ENCODE results near the gene GPX7.

GPX7 gene

DNA sequence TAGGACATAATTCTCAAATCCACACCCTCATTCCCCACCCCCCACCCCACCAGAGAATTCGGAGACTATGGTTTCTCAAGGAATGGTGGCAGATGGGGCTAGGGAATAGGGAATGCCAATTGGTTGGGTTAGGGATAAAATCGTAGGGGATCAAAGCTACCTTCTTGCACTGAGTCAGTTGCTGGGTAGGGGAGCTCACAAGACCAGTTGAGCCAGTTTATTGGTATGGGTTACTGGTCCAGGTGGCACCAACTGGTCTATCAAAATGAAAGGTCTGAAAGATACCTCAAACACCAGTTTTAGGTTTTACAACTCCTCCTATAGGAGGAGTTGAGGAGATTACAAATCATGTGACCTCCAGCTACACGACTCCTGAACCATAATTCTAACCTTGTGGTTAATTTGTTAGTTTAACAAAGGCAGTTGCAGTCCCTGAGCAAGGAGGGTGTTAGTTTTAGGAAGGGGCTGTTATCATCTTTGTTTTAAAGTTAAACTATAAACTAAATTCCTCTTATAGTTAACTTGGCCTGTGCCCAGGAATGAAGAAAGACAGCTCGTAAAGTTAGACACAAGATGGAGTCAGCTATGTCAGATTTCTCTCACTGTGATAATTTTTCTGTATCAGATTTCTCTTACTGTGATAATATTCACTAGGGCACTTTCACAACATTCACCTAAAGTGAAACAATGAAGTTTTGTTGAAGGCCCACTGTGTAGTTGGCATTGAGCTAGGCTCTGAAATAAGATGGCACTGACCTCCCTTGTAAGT, 33.3 kb downstream of the GPX7 start:
- FAIRE-seq = no peak
- DNase-seq (ENCODE audit: insufficient read length, low spot score) = no peak
- TF ChIP-seq, protein P1, sequence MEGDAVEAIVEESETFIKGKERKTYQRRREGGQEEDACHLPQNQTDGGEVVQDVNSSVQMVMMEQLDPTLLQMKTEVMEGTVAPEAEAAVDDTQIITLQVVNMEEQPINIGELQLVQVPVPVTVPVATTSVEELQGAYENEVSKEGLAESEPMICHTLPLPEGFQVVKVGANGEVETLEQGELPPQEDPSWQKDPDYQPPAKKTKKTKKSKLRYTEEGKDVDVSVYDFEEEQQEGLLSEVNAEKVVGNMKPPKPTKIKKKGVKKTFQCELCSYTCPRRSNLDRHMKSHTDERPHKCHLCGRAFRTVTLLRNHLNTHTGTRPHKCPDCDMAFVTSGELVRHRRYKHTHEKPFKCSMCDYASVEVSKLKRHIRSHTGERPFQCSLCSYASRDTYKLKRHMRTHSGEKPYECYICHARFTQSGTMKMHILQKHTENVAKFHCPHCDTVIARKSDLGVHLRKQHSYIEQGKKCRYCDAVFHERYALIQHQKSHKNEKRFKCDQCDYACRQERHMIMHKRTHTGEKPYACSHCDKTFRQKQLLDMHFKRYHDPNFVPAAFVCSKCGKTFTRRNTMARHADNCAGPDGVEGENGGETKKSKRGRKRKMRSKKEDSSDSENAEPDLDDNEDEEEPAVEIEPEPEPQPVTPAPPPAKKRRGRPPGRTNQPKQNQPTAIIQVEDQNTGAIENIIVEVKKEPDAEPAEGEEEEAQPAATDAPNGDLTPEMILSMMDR (IDR thresholded peaks at IDR 0.05; ENCODE audit: insufficient read depth, missing control alignments) = no peak

DNA sequence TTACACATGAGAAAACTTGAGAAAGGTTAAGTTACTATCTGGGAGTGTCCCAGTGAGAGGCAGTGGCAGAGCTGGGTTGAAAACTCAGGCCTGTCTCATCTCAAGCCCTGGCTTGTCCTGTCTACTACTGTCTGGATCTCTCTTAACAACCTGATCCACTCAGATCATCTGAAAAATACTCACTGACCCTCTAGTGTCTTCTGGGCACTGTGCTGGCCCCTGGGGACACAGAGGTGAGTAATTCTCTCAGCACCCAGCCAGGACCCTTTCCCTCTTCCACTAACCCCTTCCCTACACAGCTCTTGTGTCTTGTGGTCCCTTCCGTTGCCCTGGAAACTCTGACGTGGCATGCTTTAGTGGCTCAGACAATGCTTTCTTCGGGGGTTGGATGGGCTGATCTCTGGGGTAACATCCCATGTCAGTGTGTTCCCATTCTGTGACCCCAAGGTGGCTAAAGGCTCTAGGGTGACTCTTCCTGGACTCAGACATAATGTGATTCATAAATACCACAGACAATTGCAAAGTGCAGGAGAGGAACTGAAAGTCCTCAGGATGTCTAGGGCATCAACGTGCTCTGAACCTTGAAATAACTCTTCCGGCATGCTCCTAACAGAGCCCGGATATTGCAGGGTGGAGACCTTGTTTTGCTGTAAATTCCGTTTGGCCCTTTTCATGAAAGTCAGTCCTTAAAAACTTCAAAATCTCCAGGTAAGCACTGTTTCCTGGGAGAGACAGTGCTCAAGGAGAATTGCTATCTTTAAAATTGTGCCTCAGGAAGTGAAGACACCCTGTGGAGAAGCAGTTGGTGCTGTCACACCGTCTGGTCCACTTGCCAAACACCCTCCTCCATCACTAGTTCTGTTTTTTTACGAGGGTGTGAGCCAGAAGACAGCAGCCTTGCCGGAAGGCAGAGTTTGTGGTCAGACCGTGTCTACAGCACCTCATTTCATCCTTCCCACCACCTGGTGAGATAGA, 34.8 kb downstream of the GPX7 start:
- TF ChIP-seq, protein P1 (IDR thresholded peaks at IDR 0.05; ENCODE audit: insufficient read depth, missing control alignments) = no peak
- DNase-seq (ENCODE audit: insufficient read length, low spot score) (no peak), FAIRE-seq (no peak)

DNA sequence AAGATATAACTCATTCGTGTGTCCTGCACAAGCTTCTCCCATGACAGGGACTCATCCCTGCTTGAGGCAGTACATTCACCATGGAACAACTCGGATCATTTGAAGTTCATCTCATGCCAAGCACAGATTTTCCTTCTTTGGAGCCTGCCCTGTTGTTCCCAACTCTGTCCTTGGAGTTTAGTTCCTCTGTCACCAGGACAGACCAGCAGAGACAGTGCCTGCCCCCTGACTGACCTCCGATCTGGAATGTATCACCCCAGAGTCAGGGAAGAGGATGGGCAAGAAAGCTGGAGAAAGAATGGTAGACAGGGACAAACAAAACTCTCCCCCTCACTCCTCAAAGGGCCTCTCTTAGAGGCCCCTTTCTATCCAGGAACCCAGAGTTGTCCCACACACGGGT, 35.8 kb downstream of the GPX7 start:
- DNase-seq (ENCODE audit: insufficient read length, low spot score) (no peak), FAIRE-seq (no peak)
- TF ChIP-seq, protein P1 (IDR thresholded peaks at IDR 0.05; ENCODE audit: insufficient read depth, missing control alignments) = no peak

DNA sequence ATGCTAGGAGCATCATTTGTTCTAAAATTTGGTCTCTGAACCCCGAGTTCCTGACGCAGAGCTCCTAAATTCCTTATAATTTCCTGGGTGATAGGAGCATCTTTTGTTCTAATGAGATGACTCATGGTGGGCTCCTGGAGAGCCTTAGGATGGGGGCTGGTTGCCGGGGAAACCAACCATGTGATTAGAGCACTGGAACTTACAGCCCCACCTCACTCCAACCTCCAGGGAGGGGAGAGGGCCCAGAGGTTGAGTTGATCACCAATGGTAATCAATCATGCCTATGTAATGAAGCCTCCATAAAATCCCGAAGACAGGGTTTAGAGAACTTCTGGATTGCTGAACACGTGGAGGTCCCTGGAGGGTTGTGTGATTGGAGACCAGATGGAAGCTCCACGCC, 38.5 kb downstream of the GPX7 start:
- FAIRE-seq (no peak), DNase-seq (ENCODE audit: insufficient read length, low spot score) (no peak)
- TF ChIP-seq, protein P1 (IDR thresholded peaks at IDR 0.05; ENCODE audit: insufficient read depth, missing control alignments) = no peak

DNA sequence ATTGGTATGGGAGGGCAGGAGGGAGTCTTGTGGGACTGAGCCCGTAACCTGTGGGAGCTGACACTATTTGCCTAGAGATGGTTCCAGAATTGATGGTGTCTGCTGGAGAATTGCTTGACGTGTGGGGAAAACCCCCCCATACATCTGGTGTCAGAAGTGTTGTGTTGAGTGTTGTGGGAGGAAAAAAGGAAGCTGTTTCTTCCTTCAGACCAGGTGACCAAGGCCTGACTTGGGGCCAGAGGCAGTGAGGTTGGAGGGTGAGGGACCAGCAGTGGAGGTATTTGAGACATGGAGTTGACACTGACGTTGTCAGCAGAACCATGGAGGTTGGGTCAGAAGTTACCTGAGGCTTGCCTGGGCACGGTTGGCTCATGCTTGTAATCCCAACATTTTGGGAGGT, 39.1 kb downstream of the GPX7 start:
- TF ChIP-seq, protein P1 (IDR thresholded peaks at IDR 0.05; ENCODE audit: insufficient read depth, missing control alignments) = no peak
- DNase-seq (ENCODE audit: insufficient read length, low spot score) (no peak), FAIRE-seq (no peak)

DNA sequence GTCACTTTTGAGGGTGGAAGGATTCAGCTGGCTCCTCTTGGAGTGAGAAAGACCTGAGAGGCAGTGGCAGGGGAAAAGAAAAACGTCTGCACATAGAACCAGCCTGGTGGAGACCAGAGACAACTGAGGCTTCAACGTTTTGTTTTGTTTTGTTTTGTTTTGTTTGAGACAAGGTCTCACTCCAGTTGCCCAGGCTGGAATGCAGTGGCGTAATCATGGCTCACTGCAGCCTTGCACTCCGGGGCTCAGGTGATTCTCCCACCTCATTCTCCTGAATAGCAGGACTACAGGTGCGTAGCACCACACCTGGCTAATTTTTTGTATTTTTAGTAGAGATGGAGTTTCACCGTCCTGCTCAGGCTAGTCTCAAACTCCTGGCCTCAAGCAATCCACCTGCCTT, 43.1 kb downstream of the GPX7 start:
- DNase-seq (ENCODE audit: insufficient read length, low spot score) = no peak
- no peak for FAIRE-seq

More for the DNA sequence above, 43.1 kb downstream of the GPX7 start:
- TF ChIP-seq, protein P1 (IDR thresholded peaks at IDR 0.05; ENCODE audit: insufficient read depth, missing control alignments) = no peak
